ENCODE results near the gene PES1.

Gene PES1

GRCh38 chr22:30605449-30606110 lies 13.9 kb upstream of the PES1 start:
- peak overlapping the region; percentile 54 for H3K4me3 ChIP-seq (ENCODE audit: low read depth, low read length)
- peak overlapping the region; percentile 98 for H3K27ac ChIP-seq

GRCh38 chr22:30604723-30605122 lies 13.0 kb upstream of the PES1 start:
- H3K4me3 ChIP-seq (ENCODE audit: low read depth, low read length) = no peak overlapping the region
- no peak overlapping the region for H3K27ac ChIP-seq
- no peaks in the 10 kb centered on the region; the same call in 1 of the 2 replicates for H3K36me3 ChIP-seq
- H3K27me3 ChIP-seq (ENCODE audit: insufficient read depth, low read depth, severe bottlenecking) = no peaks in the 10 kb centered on the region
- H3K9me3 ChIP-seq (ENCODE audit: severe bottlenecking) = no peaks in the 10 kb centered on the region
- no peak for DNase-seq
- TF ChIP-seq CTCF (IDR thresholded peaks at IDR 0.05; ENCODE audit: low read depth, low read length) = no peak

More at GRCh38 chr22:30605449-30606110, 13.9 kb upstream of the PES1 start:
- Histone ChIP-seq H3K9me3 (ENCODE audit: severe bottlenecking) (no peaks in the 10 kb centered on the region), H3K27me3 (ENCODE audit: insufficient read depth, low read depth, severe bottlenecking) (no peaks in the 10 kb centered on the region), H3K36me3 (peaks cover 5% of the 10 kb centered on the region)
- TF ChIP-seq CTCF (IDR thresholded peaks at IDR 0.05; ENCODE audit: low read depth, low read length) = peak; percentile 71
- DNase-seq = peak; percentile 58

GRCh38 chr22:30603801-30604200 lies 12.1 kb upstream of the PES1 start:
- Histone ChIP-seq H3K27ac (no peak overlapping the region), H3K27me3 (ENCODE audit: insufficient read depth, low read depth, severe bottlenecking) (no peaks in the 10 kb centered on the region), H3K9me3 (ENCODE audit: severe bottlenecking) (no peaks in the 10 kb centered on the region), H3K4me3 (ENCODE audit: low read depth, low read length) (no peak overlapping the region), H3K36me3 (no peaks in the 10 kb centered on the region)
- DNase-seq = no peak
- TF ChIP-seq CTCF (IDR thresholded peaks at IDR 0.05; ENCODE audit: low read depth, low read length) = no peak

GRCh38 chr22:30602049-30602448 lies 10.3 kb upstream of the PES1 start:
- Histone ChIP-seq H3K27me3 (ENCODE audit: insufficient read depth, low read depth, severe bottlenecking) (no peaks in the 10 kb centered on the region), H3K27ac (no peak overlapping the region), H3K9me3 (ENCODE audit: severe bottlenecking) (no peaks in the 10 kb centered on the region), H3K4me3 (ENCODE audit: low read depth, low read length) (no peak overlapping the region), H3K36me3 (no peaks in the 10 kb centered on the region)
- peak; percentile 70 for TF ChIP-seq CTCF (IDR thresholded peaks at IDR 0.05; ENCODE audit: low read depth, low read length)
- peak; percentile 35 for DNase-seq

GRCh38 chr22:30601464-30601863 lies 9.8 kb upstream of the PES1 start:
- Histone ChIP-seq H3K27me3 (ENCODE audit: insufficient read depth, low read depth, severe bottlenecking) (no peaks in the 10 kb centered on the region), H3K4me3 (ENCODE audit: low read depth, low read length) (peak overlapping the region; percentile 15), H3K36me3 (no peaks in the 10 kb centered on the region), H3K9me3 (ENCODE audit: severe bottlenecking) (no peaks in the 10 kb centered on the region), H3K27ac (peak overlapping the region; percentile 62)
- no peak for TF ChIP-seq CTCF (IDR thresholded peaks at IDR 0.05; ENCODE audit: low read depth, low read length)
- DNase-seq = no peak

- no peaks in the 10 kb centered on the region for H3K36me3 ChIP-seq
- H3K4me3 ChIP-seq (ENCODE audit: low read depth, low read length) = peak overlapping the region; percentile 15
- H3K9me3 ChIP-seq (ENCODE audit: severe bottlenecking) = no peaks in the 10 kb centered on the region
- DNase-seq = peak; percentile 30
- TF ChIP-seq CTCF (IDR thresholded peaks at IDR 0.05; ENCODE audit: low read depth, low read length) = no peak
- H3K27me3 ChIP-seq (ENCODE audit: insufficient read depth, low read depth, severe bottlenecking) = no peaks in the 10 kb centered on the region
- H3K27ac ChIP-seq = peak overlapping the region; percentile 62
These were observed 9.2 kb upstream of the PES1 start for GRCh38 chr22:30600921-30601320.
